CD4-positive, CD25-positive, alpha-beta regulatory T cell (primary cell): ENCODE results near the gene VTI1A. TPM values are rescaled to one million over a fixed set of nuclear protein-coding genes. Genes with fewer than 3 reads are reported as not detected.
A peak's percentile ranks its signal among the peaks of the same experiment; 100 is the strongest.

Source experiments
- ATAC-seq, 2 donors: fragments of 150-1000 bp; cut with Tn5 transposase; one replicate each; pipeline ENCODE4 v1.10.0; 2021; ENCODE audit warnings: low read depth in 2 of 2, moderate number of reproducible peaks in 2 of 2, moderate library complexity in 1 of 2
- DNase-seq, 3 donors: peaks; one replicate each; pipeline versions ENCODE4 v3.0.0 to v3.0.0-alpha.2; 2012 to 2022; ENCODE audit warnings: mixed read lengths in 1 of 3
- H3K27ac ChIP-seq: one replicate; pipeline ENCODE4 v1.7.0; 2013; ENCODE audit warnings: mild to moderate bottlenecking, low read length; ENCODE audit not compliant: insufficient read depth, poor library complexity, severe bottlenecking
- H3K27me3 ChIP-seq: one replicate; pipeline ENCODE4 v1.7.0; 2013; ENCODE audit warnings: low read length; ENCODE audit not compliant: control insufficient read depth, insufficient read depth
- H3K36me3 ChIP-seq: one replicate; pipeline ENCODE4 v1.7.0; 2013; ENCODE audit warnings: mild to moderate bottlenecking, low read length, moderate library complexity; ENCODE audit not compliant: control insufficient read depth, insufficient read depth
- H3K4me1 ChIP-seq: 2 replicates; pipeline ENCODE4 v1.7.0; 2013; ENCODE audit warnings: mild to moderate bottlenecking, low read length; ENCODE audit not compliant: insufficient read depth, control insufficient read depth, poor library complexity, severe bottlenecking
- H3K4me3 ChIP-seq: one replicate; pipeline ENCODE4 v1.7.0; 2013; ENCODE audit warnings: low read depth, mild to moderate bottlenecking, low read length, moderate library complexity
- H3K9me3 ChIP-seq, 2 experiments: 1 replicate in 1 of 2; 2 replicates in 1 of 2; pipeline ENCODE4 v1.7.0; 2013; ENCODE audit warnings: low read length in 2 of 2, mild to moderate bottlenecking in 1 of 2, moderate library complexity in 1 of 2; ENCODE audit not compliant: control insufficient read depth in 2 of 2
- H3K27ac Mint-ChIP-seq, 3 donors: one replicate each; pipeline ENCODE4 v1.8.0; 2020 to 2022; ENCODE audit warnings: mild to moderate bottlenecking in 3 of 3, mixed read lengths in 3 of 3, moderate library complexity in 2 of 3
- H3K27me3 Mint-ChIP-seq: one replicate; pipeline ENCODE4 v1.8.0; 2022; ENCODE audit warnings: mild to moderate bottlenecking, mixed read lengths
- H3K36me3 Mint-ChIP-seq: one replicate; pipeline ENCODE4 v1.8.0; 2020; ENCODE audit warnings: mixed read lengths
- H3K4me1 Mint-ChIP-seq, 4 donors: one replicate each; pipeline ENCODE4 v1.8.0; 2020 to 2022; ENCODE audit warnings: mixed read lengths in 4 of 4, mild to moderate bottlenecking in 1 of 4
- H3K4me3 Mint-ChIP-seq, 4 donors: one replicate each; pipeline ENCODE4 v1.8.0; 2020 to 2022; ENCODE audit warnings: mild to moderate bottlenecking in 4 of 4, mixed read lengths in 4 of 4, moderate library complexity in 3 of 4
- H3K9me3 Mint-ChIP-seq, 7 donors: one replicate each; pipeline ENCODE4 v1.8.0; 2020 to 2022; ENCODE audit warnings: mixed read lengths in 7 of 7, mild to moderate bottlenecking in 3 of 7, moderate library complexity in 2 of 7
- polyA plus RNA-seq, 4 donors: library from polyadenylated mRNA; unstranded; fragments of 300-500 nt; fragmentation: Illumina TruSeq; gene quantifications; one replicate each; pipeline ENCODE4 v1.2.3, GENCODE V29; 2021
- total RNA-seq: library from RNA; stranded (reverse); gene quantifications from one replicate; pipeline ENCODE4 v1.2.3, GENCODE V29; 2022

VTI1A gene
- total and polyA plus RNA-seq, 5 donors from 2014 or later: 25.5 to 77.7 (median 35.1) TPM

DNA sequence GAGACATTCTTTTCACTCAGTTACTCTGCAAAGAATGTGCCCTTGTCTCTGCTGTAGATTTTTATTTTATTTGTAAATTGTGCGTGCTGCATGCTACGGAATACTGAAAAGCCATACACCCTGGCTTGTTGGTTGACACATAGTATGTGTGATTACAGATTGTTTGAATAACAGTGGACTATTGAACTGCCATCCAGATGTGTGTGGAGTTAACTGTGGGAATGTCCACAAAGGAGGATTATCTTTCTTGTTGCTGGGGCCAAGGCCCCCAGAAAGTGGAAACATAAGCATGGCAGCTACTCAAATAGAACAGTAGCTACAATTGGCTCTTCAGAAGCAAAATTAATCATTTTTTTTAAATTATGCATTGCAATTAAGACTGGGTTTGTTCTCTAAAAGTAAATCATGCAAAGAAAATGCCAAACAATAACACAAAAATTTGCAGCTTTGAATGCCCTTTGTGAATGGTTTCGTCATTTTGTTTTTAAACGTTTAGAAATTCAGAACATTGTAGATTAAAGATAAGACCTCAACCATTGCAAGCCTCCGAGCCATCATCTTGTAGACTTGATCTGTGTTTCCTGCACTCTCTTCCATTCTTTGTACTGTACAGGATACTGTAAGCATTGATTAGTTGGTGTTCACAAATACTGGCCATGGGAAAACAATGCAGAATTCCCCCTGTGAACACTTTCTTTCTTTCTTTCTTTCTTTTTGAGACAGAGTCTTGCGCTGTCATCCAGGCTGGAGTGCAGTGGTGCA is 292.8 kb downstream of the VTI1A start:
- no peak overlapping the region for H3K4me3 ChIP-seq
- peaks cover 42% of the 10 kb centered on the region for H3K36me3 Mint-ChIP-seq
- DNase-seq: no peak
- no peak overlapping the region for H3K27ac ChIP-seq
- no peaks in the 10 kb centered on the region for H3K9me3 Mint-ChIP-seq
- H3K4me1 ChIP-seq: no peaks in the 10 kb centered on the region
- no peak overlapping the region for H3K4me3 Mint-ChIP-seq
- peaks cover 0 to 5% (median 1%) of the 10 kb centered on the region in 4 donors for H3K4me1 Mint-ChIP-seq
- peaks cover 3% of the 10 kb centered on the region for H3K36me3 ChIP-seq
- no peaks in the 10 kb centered on the region for H3K27me3 ChIP-seq
- H3K27ac Mint-ChIP-seq: no peak overlapping the region
- no peaks in the 10 kb centered on the region for H3K27me3 Mint-ChIP-seq
- no peaks in the 10 kb centered on the region for H3K9me3 ChIP-seq
- no peak for ATAC-seq

DNA sequence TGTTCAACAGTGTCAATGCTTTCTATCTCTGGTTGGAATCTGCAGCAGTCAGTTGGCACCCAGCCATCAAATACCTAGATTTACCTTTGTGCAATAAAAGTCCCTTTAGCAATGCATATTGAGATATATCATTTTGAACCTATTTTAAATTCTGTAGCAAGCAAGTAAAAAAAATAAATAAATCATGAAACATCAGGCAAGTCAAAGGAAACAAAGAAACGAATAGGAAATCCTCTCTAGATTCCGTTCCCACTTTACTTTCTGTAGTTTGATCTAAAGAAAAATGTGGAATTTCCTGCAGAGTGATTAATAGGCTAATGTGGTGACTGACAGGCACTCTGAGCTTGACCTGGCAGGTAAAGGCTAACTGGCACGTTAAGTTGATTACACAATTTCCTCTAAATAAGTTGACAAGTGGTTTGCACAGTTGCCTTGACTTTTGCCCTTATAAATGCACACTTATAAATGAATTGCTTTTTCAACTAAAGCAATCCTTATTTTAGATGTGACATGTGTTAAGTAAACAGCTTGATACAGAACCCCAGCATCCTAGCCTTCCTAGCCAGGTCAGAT is 294.9 kb downstream of the VTI1A start:
- Mint-ChIP-seq H3K4me3 (no peak overlapping the region), H3K27me3 (no peaks in the 10 kb centered on the region), H3K9me3 (no peaks in the 10 kb centered on the region), H3K27ac (no peak overlapping the region), H3K4me1 (peaks cover 0 to 5% (median 1%) of the 10 kb centered on the region in 4 donors), H3K36me3 (peaks cover 45% of the 10 kb centered on the region)
- ATAC-seq (no peak), DNase-seq (no peak)
- no peaks in the 10 kb centered on the region for H3K27me3 ChIP-seq
- peaks cover 3% of the 10 kb centered on the region for H3K36me3 ChIP-seq
- H3K27ac ChIP-seq: no peak overlapping the region
- no peak overlapping the region for H3K4me3 ChIP-seq
- H3K9me3 ChIP-seq: no peaks in the 10 kb centered on the region
- H3K4me1 ChIP-seq: no peaks in the 10 kb centered on the region

DNA sequence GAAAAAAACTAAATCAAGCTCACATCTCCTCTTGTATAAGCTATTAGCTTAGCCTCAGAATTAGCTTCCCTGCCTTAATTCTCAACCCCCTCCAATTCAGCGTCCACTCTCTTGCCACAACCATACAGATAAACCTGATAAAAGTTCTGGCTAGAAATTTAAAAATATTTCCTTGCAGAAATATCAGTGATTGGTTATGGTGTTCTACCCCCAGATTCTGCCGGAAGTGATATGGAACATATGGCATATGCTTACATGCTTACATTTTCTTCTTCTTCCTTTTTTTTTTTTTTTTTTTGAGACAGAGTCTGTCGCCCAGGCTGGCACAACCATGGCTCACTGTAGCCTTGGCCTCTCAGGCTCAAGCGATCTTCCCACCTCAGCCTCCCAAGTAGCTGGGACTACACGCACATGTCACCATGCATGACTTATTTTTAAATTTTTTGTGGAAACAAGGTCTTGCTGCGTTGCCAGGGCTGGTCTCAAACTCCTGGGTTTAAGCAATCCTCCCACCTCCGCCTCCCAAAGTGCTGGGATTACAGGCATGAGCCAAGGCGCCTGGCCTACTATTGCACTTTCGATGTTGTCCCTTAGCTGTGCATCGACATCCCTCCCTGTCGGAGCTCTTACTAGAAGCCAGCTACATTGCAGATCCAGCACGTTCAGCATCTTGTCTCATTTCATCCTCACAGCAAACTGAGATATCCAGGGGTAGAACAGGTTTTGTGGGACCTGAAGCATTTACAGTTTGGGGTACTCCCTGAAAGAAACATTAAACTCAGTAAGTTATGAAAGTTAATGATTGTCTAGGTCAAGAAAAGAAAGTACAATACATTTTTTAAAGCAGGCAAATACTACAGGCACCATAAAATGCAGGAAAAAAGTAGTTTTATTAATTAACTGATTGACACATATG is 297.4 kb downstream of the VTI1A start:
- H3K27me3 ChIP-seq: no peaks in the 10 kb centered on the region
- peaks cover 0 to 5% (median 1%) of the 10 kb centered on the region in 4 donors for H3K4me1 Mint-ChIP-seq
- no peaks in the 10 kb centered on the region for H3K9me3 ChIP-seq
- H3K36me3 ChIP-seq: no peaks in the 10 kb centered on the region
- no peaks in the 10 kb centered on the region for H3K27me3 Mint-ChIP-seq
- H3K4me1 ChIP-seq: no peaks in the 10 kb centered on the region
- no peak overlapping the region for H3K4me3 Mint-ChIP-seq
- H3K4me3 ChIP-seq: no peak overlapping the region
- no peak for DNase-seq
- peaks cover 27% of the 10 kb centered on the region for H3K36me3 Mint-ChIP-seq
- H3K27ac ChIP-seq: no peak overlapping the region
- H3K9me3 Mint-ChIP-seq: no peaks in the 10 kb centered on the region
- H3K27ac Mint-ChIP-seq: peak overlapping the region in 1 of 3 donors; percentile 22
- ATAC-seq: no peak

DNA sequence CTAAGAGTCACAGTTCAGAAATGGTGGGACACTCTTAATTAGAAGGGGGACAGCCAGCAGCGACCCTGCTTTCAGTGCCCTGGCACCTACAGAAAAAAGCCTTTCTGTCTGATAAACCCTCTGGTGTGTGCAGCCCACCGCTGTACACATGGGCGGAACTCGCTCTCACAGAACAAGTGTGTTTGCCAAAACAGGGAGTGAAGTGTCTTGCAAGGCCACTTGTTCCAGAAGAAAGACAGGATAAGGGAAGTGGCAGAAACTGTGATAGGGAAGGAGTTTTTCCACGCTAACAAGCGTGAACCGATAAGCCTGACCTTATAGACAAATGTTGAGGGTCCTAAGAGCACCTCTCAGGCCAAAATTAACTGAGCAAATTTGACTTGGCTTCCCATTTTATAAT is 299.3 kb downstream of the VTI1A start:
- H3K27me3 ChIP-seq: no peaks in the 10 kb centered on the region
- H3K4me3 Mint-ChIP-seq: no peak overlapping the region
- peaks cover 0 to 5% (median 1%) of the 10 kb centered on the region in 4 donors for H3K4me1 Mint-ChIP-seq

DNA sequence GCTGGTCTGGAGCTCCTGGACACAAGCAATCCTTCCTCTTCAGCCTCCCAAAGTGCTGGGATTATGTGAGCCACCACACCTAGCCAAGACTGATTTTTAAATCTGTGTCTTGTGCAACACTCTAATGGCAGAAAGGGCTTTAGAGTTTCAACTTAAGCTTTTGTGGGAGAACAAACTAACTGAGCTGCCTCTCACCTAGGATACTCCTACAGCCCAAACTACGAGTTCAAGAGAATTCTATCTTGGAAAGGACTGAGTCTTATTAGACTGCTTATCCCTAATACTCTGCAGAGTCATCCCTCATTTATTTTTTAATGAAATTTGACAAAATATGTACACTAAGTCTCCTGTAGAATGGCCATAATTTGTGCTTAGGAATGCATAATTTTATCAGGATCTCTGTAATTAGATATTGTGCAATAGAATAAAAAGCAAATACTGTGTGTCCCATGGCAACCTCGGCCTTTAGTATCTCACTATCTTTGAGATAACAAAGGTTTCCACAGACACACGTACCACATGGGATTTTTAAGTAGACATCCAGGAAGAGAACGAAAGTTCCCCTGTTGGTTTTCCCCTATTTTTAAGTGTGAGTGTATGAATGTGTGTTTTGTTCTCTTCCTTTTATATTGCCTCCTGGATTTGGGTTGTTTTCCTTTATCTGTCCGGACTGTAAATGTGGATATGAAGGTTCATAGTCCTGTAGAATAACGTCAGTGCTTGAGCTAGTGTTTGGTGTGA is 303.6 kb downstream of the VTI1A start:
- ATAC-seq (no peak), DNase-seq (no peak)
- no peak overlapping the region for H3K27ac Mint-ChIP-seq
- no peaks in the 10 kb centered on the region for H3K9me3 Mint-ChIP-seq
- H3K4me1 Mint-ChIP-seq: peaks cover 0 to 1% (median 0%) of the 10 kb centered on the region in 4 donors
- H3K27ac ChIP-seq: no peak overlapping the region
- H3K27me3 ChIP-seq: no peaks in the 10 kb centered on the region
- no peak overlapping the region for H3K4me3 Mint-ChIP-seq
- no peaks in the 10 kb centered on the region for H3K4me1 ChIP-seq
- no peaks in the 10 kb centered on the region for H3K9me3 ChIP-seq
- H3K36me3 Mint-ChIP-seq: peaks cover 13% of the 10 kb centered on the region
- H3K36me3 ChIP-seq: no peaks in the 10 kb centered on the region
- no peak overlapping the region for H3K4me3 ChIP-seq
- no peaks in the 10 kb centered on the region for H3K27me3 Mint-ChIP-seq

More for the DNA sequence above, 299.3 kb downstream of the VTI1A start:
- DNase-seq (no peak), ATAC-seq (no peak)
- Histone ChIP-seq H3K27ac (no peak overlapping the region), H3K36me3 (no peaks in the 10 kb centered on the region), H3K4me3 (no peak overlapping the region), H3K4me1 (no peaks in the 10 kb centered on the region), H3K9me3 (no peaks in the 10 kb centered on the region)
- no peaks in the 10 kb centered on the region for H3K27me3 Mint-ChIP-seq
- H3K36me3 Mint-ChIP-seq: peaks cover 20% of the 10 kb centered on the region
- no peak overlapping the region for H3K27ac Mint-ChIP-seq
- H3K9me3 Mint-ChIP-seq: no peaks in the 10 kb centered on the region

DNA sequence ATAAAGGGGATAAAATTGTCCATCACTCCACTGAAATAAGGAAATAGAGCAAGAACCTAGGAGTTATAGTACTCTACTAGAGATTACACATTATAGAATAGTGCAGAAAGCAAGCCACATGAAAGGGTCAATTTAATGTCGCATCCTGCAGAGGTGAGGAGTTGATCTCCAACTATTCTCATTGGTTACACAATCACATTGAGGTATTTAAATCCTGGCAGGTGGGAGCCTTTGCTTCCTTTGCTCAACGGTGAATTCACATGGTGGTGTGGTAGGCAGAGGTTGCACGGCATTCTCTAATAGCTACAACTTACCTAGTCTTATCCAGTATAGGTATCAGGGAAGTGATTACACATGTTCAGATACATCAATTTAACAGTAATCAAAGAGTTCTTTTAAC is 304.6 kb downstream of the VTI1A start:
- peak overlapping the region in 1 of 3 donors; percentile 37 for H3K27ac Mint-ChIP-seq
- H3K9me3 Mint-ChIP-seq: no peaks in the 10 kb centered on the region
- no peak for DNase-seq
- ATAC-seq: no peak
- Histone ChIP-seq H3K36me3 (no peaks in the 10 kb centered on the region), H3K27me3 (no peaks in the 10 kb centered on the region), H3K27ac (no peak overlapping the region), H3K4me3 (no peak overlapping the region), H3K9me3 (no peaks in the 10 kb centered on the region), H3K4me1 (no peaks in the 10 kb centered on the region)
- peaks cover 19% of the 10 kb centered on the region for H3K36me3 Mint-ChIP-seq
- no peaks in the 10 kb centered on the region for H3K27me3 Mint-ChIP-seq
- H3K4me1 Mint-ChIP-seq: peaks cover 0 to 1% (median 0%) of the 10 kb centered on the region in 4 donors
- no peak overlapping the region for H3K4me3 Mint-ChIP-seq

DNA sequence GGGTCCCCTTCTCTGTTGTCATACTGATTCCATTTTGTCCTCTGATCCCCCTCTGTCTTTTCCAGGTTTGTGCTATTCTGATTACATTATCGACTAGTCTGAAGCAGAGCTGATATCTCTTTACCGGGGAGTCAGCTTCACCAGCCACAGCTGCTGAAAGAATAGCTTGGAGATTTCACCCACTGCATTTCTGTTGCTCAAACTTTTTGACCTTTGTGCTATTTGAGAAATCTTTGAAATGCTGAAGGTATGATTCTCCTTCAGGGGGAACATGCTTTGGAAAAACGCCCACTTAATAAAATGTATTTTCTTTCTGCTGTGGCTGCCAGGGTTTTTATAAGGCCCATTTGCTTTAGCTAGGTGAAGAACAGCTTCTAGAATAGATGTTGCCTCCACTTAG is 305.3 kb downstream of the VTI1A start:
- no peak overlapping the region for H3K27ac Mint-ChIP-seq
- H3K9me3 ChIP-seq: no peaks in the 10 kb centered on the region
- H3K36me3 ChIP-seq: no peaks in the 10 kb centered on the region
- H3K27ac ChIP-seq: no peak overlapping the region
- H3K36me3 Mint-ChIP-seq: peaks cover 19% of the 10 kb centered on the region
- peaks cover 0 to 1% (median 0%) of the 10 kb centered on the region in 7 donors for H3K9me3 Mint-ChIP-seq
- H3K4me1 ChIP-seq: no peaks in the 10 kb centered on the region
- no peak overlapping the region for H3K4me3 Mint-ChIP-seq
- H3K27me3 ChIP-seq: no peaks in the 10 kb centered on the region
- H3K27me3 Mint-ChIP-seq: no peaks in the 10 kb centered on the region
- H3K4me1 Mint-ChIP-seq: peaks cover 0 to 1% (median 0%) of the 10 kb centered on the region in 4 donors
- no peak overlapping the region for H3K4me3 ChIP-seq
- ATAC-seq: no peak
- no peak for DNase-seq
